GM19438 (cell line): Measurements from ENCODE around the gene MCAM.

Experiments
- ATAC-seq: cut with Tn5 transposase; IDR thresholded peaks from one replicate; pipeline ENCODE4 v1.9.1; 2021; ENCODE audit warnings: low read depth; ENCODE audit not compliant: unreplicated experiment

Gene MCAM

GRCh38 chr11:119316729-119317591 is at the start of gene MCAM:
TSS of gene MCAM (minus strand) at chr11:119317130. CDS start at chr11:119317101, 29 bp downstream.
- no peak for ATAC-seq

- no peak for ATAC-seq
These were observed 48.2 kb upstream of the MCAM start for GRCh38 chr11:119365071-119365591.

- peak; percentile 62 for ATAC-seq
These were observed 47.1 kb upstream of the MCAM start for GRCh38 chr11:119363851-119364590.

- ATAC-seq = no peak
These were observed 46.3 kb upstream of the MCAM start for GRCh38 chr11:119363081-119363850.

- no peak for ATAC-seq
These were observed 45.8 kb upstream of the MCAM start for GRCh38 chr11:119362741-119363080.

- no peak for ATAC-seq
These were observed 45.2 kb upstream of the MCAM start for GRCh38 chr11:119361941-119362725.

GRCh38 chr11:119361056-119361787 is 44.3 kb upstream of the MCAM start:
- no peak for ATAC-seq

GRCh38 chr11:119359365-119360214 is 42.7 kb upstream of the MCAM start:
- ATAC-seq = no peak

GRCh38 chr11:119357074-119357473 is 40.1 kb upstream of the MCAM start:
- no peak for ATAC-seq

- ATAC-seq = no peak
These were observed 39.6 kb upstream of the MCAM start for GRCh38 chr11:119356349-119357031.

- ATAC-seq = no peak
These were observed 38.3 kb upstream of the MCAM start for GRCh38 chr11:119355091-119355843.

GRCh38 chr11:119352857-119353260 is 35.9 kb upstream of the MCAM start:
- no peak for ATAC-seq

- no peak for ATAC-seq
These were observed 34.3 kb upstream of the MCAM start for GRCh38 chr11:119351232-119351631.

GRCh38 chr11:119350302-119350701 is 33.4 kb upstream of the MCAM start:
- no peak for ATAC-seq

- no peak for ATAC-seq
These were observed 31.1 kb upstream of the MCAM start for GRCh38 chr11:119347940-119348605.

GRCh38 chr11:119347242-119347641 is 30.3 kb upstream of the MCAM start:
- no peak for ATAC-seq

GRCh38 chr11:119346605-119347004 is 29.7 kb upstream of the MCAM start, which contains the start of gene MFRP:
TSS of gene MFRP (minus strand) at chr11:119346705. CDS start at chr11:119346513, 192 bp downstream.
- no peak for ATAC-seq
